Lower leg skin (tissue), 4 donors: ENCODE results near the gene CENPU. TPM values are rescaled to one million over a fixed set of nuclear protein-coding genes. Genes with fewer than 3 reads are reported as not detected.

ENCODE experiments used
- DNase-seq, 2 donors: peaks; one replicate each; pipeline ENCODE4 v3.0.0-alpha.2; 2019; ENCODE audit warnings: low spot score in 2 of 2
- H3K4me3 ChIP-seq: fragments of 200-600 bp; sonication (generic); 2 replicates; pipeline ENCODE4 v1.5.1; 2017; ENCODE audit warnings: mild to moderate bottlenecking, low read depth; ENCODE audit not compliant: poor library complexity, severe bottlenecking
- POLR2A ChIP-seq, 2 donors: fragments of 450-650 bp; IDR thresholded peaks; one replicate each; pipeline ENCODE4 v1.6.1; 2016 to 2017; ENCODE audit warnings: antibody characterized with exemption in 2 of 2, mild to moderate bottlenecking in 1 of 2, moderate library complexity in 1 of 2
- WGBS, 2 donors: methylation state at CpG; one replicate each; pipeline ENCODE4 v1.1.5; 2018; 5-methylcytosine and 5-hydroxymethylcytosine counted together
- intact Hi-C: fragments of 100-400 bp; cut with DNase I; formaldehyde crosslinking; loops from one replicate; pipeline ENCODE4 v1.15.0; 2023; ENCODE audit warnings: low total_unique reads
- total RNA-seq, 4 donors: library from RNA; depleted of rRNA; stranded (reverse); fragments of >200 nt; gene quantifications; one replicate each; pipeline ENCODE4 v1.1.0, GENCODE V29; 2016
- TF ChIP-seq, protein P1 (sequence below), 3 donors: fragments of 450-650 bp; IDR thresholded peaks; one replicate each; pipeline ENCODE4 v1.5.1; 2016; ENCODE audit warnings: antibody characterized with exemption in 3 of 3, mild to moderate bottlenecking in 3 of 3, moderate library complexity in 2 of 3

The CENPU gene
- total RNA-seq, 4 donors from 2014 or later, result 9.2 to 14.8 (median 12.3) TPM

DNA sequence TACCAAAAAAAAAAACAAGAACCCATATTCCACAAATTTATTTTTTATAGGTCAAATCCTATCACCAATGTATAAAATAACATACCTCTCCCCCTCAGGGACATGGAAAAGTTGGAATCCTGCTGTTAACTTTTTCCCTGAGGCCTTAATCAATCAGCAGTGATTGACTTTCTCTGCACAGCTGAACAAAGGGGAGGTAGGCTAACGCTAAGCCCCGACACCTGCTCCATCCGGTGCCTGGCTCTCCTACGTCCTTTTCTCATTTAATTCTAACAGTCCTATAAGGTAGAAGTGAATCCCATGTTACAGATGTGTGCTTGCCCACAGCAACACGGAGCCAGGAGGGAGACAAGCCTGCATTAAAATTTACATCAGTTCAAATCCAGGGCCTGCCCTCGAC lies 2.8 kb downstream of the CENPU start:
- no peak for DNase-seq
- H3K4me3 ChIP-seq, result no peak overlapping the region
- intact Hi-C loops, result no loop called here
- WGBS, 2 donors, result 77 to 80% methylated on average over 6 of the region's 6 CpGs
- TF ChIP-seq POLR2A (IDR thresholded peaks at IDR 0.05), result no peak

DNA sequence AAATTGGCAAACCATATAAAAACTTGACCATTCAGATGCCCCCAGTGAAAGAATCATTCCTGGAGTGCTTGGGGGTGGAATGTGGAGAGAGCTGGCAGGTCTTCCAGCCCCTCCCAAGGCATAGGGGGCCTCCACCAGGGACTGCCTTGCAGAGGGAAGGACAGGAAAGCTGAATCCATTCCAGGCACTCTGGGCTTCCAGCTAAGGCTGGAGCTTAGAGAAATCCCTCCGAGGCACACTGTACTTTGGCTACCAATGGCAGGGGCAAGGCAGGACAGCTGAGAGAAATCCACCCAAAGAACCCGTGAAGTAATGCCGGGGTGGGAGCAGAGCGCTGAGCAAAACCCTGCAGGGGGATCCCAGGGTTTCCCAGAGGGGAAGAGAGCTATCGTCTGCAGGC lies 4.0 kb downstream of the CENPU start:
- DNase-seq, result no peak
- TF ChIP-seq, protein P1, sequence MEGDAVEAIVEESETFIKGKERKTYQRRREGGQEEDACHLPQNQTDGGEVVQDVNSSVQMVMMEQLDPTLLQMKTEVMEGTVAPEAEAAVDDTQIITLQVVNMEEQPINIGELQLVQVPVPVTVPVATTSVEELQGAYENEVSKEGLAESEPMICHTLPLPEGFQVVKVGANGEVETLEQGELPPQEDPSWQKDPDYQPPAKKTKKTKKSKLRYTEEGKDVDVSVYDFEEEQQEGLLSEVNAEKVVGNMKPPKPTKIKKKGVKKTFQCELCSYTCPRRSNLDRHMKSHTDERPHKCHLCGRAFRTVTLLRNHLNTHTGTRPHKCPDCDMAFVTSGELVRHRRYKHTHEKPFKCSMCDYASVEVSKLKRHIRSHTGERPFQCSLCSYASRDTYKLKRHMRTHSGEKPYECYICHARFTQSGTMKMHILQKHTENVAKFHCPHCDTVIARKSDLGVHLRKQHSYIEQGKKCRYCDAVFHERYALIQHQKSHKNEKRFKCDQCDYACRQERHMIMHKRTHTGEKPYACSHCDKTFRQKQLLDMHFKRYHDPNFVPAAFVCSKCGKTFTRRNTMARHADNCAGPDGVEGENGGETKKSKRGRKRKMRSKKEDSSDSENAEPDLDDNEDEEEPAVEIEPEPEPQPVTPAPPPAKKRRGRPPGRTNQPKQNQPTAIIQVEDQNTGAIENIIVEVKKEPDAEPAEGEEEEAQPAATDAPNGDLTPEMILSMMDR (IDR thresholded peaks at IDR 0.05), result no peak
- TF ChIP-seq POLR2A (IDR thresholded peaks at IDR 0.05), result no peak
- H3K4me3 ChIP-seq, result no peak overlapping the region
- WGBS, 2 donors, result 68 to 76% methylated on average over 5 of the region's 5 CpGs
- intact Hi-C loops, result no loop called here

DNA sequence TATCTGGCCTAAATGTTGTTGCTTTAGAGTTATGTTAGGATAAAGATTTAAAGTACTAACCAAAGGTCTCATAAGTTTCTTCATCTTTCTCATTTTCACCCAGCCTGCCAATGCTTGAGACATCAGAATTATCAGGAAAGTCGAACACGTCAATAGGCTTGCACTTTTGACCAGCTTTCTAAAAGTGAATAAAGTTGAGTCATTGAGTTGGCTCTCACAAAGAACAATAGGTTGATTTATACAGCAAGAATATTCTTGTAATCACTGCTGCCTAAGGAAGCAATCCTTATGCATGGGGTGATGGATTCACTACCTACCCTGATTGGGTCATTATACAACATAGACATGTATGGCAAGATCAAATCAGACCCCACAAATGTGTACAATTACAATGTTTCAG lies 5.0 kb downstream of the CENPU start:
- DNase-seq, result no peak
- no peak overlapping the region for H3K4me3 ChIP-seq
- intact Hi-C loops, result no loop called here
- TF ChIP-seq, protein P1 (IDR thresholded peaks at IDR 0.05), result no peak
- no peak for TF ChIP-seq POLR2A (IDR thresholded peaks at IDR 0.05)
- 47 to 69% methylated on average over 2 of the region's 2 CpGs for WGBS, 2 donors

DNA sequence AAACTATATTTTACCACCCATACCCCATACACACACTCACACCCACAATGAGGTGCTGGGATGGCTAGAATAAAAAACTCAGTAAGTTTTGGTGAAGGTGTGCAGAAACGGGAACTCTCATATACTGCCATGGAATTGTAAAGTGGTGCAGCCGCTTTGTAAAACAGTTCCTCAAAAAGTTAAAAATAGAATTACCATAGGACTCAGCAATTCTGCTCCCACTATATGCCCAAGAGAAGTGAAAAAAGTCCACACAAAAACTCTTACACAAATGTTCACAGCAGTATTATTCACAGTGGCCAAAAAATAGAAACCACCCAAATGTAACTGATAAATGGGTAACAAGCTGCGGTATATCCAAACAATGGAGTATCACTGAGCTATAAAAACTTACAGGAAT lies 6.5 kb downstream of the CENPU start:
- no peak for DNase-seq
- no peak overlapping the region for H3K4me3 ChIP-seq
- intact Hi-C loops, result no loop called here
- WGBS, 2 donors, result 94% methylated on average over 3 of the region's 3 CpGs
- TF ChIP-seq, protein P1 (IDR thresholded peaks at IDR 0.05), result no peak
- TF ChIP-seq POLR2A (IDR thresholded peaks at IDR 0.05), result no peak

DNA sequence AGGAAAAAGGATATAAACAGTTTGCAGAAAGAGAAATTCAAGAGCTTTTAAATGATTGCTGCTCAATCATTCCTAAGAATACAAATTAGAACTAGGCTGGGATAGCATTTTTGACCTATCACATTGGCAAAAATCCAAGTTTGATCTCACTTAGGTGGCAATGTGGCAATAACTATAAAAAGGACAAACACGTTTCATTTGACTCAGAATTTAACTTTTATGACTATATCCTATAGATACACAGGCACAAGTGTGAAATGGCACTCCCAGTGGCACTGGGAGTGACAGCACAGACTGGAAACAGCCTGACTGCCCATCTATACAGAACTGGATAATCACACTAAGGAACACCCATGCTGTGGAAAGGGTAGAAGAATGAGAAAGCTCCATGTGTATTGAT lies 11.1 kb downstream of the CENPU start:
- no peak for TF ChIP-seq POLR2A (IDR thresholded peaks at IDR 0.05)
- TF ChIP-seq, protein P1 (IDR thresholded peaks at IDR 0.05), result no peak
- no peak for DNase-seq
- intact Hi-C loops, result no loop called here
- no peak overlapping the region for H3K4me3 ChIP-seq
- 34 to 63% methylated on average over 1 of the region's 1 CpG for WGBS, 2 donors

DNA sequence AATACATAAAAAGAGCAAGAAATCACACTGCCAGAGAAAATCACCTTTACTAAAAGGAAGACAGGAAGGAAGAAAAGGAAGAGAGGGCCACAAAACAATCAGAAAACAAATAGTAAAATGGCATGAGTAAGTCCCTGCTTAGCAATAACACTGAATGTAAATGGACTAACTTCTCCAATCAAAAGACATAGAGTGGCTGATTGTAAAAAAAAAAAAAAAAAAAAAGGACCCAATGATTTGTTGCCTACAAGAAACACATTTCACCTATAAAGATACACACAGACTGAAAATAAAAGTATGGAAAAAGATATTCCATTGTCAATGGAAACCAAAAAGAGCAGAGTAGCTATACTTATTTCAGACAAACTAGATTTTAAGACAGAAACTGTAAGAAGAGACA lies 12.6 kb downstream of the CENPU start:
- no peak overlapping the region for H3K4me3 ChIP-seq
- no peak for DNase-seq
- no peak for TF ChIP-seq POLR2A (IDR thresholded peaks at IDR 0.05)
- TF ChIP-seq, protein P1 (IDR thresholded peaks at IDR 0.05), result no peak
- intact Hi-C loops, result no loop called here
